ENCODE results near the gene PEPD. TPM values are rescaled to one million over a fixed set of nuclear protein-coding genes. Genes with fewer than 3 reads are reported as not detected.

Gene PEPD
- total and polyA plus RNA-seq, 2 of the 4 experiments (the other 2 are of a cell fraction) = 36.7 to 88.4 TPM

- Histone ChIP-seq H4K8ac (ENCODE audit: low read depth in 2 of 2, low read length in 2 of 2) (no peak overlapping the region), H2BK120ac (ENCODE audit: low read depth, low read length) (no peak overlapping the region), H3K4me2 (ENCODE audit: low read depth, low read length) (no peak overlapping the region), H3K4me1 (ENCODE audit: control insufficient read depth, insufficient read depth, low read length) (no peaks in the 10 kb centered on the region), H2BK20ac (ENCODE audit: low read depth, low read length) (no peak overlapping the region), H2AFZ (replicated peaks; ENCODE audit: low read length, poor library complexity) (no peak overlapping the region), H3K23ac (ENCODE audit: low read depth, low read length) (no peak overlapping the region), H2AK9ac (replicated peaks; ENCODE audit: low read depth, low read length, poor library complexity) (no peak overlapping the region), H2BK5ac (ENCODE audit: low read depth, low read length, poor library complexity, severe bottlenecking) (no peak overlapping the region), H3K27ac (ENCODE audit: insufficient read depth, low read length) (no peak overlapping the region), H3K27me3 (ENCODE audit: control insufficient read depth, insufficient read depth, low read length) (no peaks in the 10 kb centered on the region), H4K5ac (ENCODE audit: low read depth, low read length) (no peak overlapping the region), H2BK15ac (ENCODE audit: low read depth, low read length) (no peak overlapping the region), H3K9ac (ENCODE audit: low read depth, low read length) (no peak overlapping the region), H4K91ac (ENCODE audit: insufficient read depth, low read depth, low read length) (no peak overlapping the region), H3K4ac (ENCODE audit: low read depth, low read length) (no peak overlapping the region), H3K9me3 (ENCODE audit: control insufficient read depth, insufficient read depth, low read length) (no peaks in the 10 kb centered on the region), H3K56ac (ENCODE audit: extremely low read depth, insufficient read depth, low read length) (no peak overlapping the region; the same call in 1 of the 2 replicates), H3K9me1 (ENCODE audit: insufficient read depth, low read length) (peaks cover 14% of the 10 kb centered on the region; the same call in 1 of the 2 replicates), H3K14ac (replicated peaks; ENCODE audit: low read depth, low read length) (no peak overlapping the region; the same call in 1 of the 2 replicates), H3K18ac (ENCODE audit: low read depth, low read length) (no peak overlapping the region), H4K20me1 (ENCODE audit: insufficient read depth, low read length) (peaks cover 8% of the 10 kb centered on the region), H3K79me1 (ENCODE audit: low read depth in 1 of 2, low read length in 2 of 2) (peaks cover 6 to 25% of the 10 kb centered on the region in 2 experiments; a peak in 3 of 4 replicates), H3K4me3 (ENCODE audit: insufficient read depth, low read depth, low read length) (no peak overlapping the region), H2AK5ac (ENCODE audit: low read depth, low read length) (no peak overlapping the region), H3K36me3 (ENCODE audit: control insufficient read depth, insufficient read depth, low read length) (peaks cover 5% of the 10 kb centered on the region)
- TF ChIP-seq MXI1 (IDR thresholded peaks at IDR 0.05; ENCODE audit: borderline replicate concordance, low read depth, low read length) (no peak), RCOR1 (IDR thresholded peaks at IDR 0.05; ENCODE audit: insufficient replicate concordance, low read length) (no peak), BHLHE40 (IDR thresholded peaks at IDR 0.05; ENCODE audit: low read depth, low read length) (no peak), CHD1 (IDR thresholded peaks at IDR 0.05; ENCODE audit: low read depth, low read length) (no peak), MAZ (IDR thresholded peaks at IDR 0.05; ENCODE audit: borderline replicate concordance, low read depth, low read length) (no peak), SMC3 (IDR thresholded peaks at IDR 0.05; ENCODE audit: low read depth, low read length) (no peak), FOS (IDR thresholded peaks at IDR 0.05; ENCODE audit: low read depth, low read length) (no peak), USF2 (IDR thresholded peaks at IDR 0.05; ENCODE audit: low read depth, low read length) (no peak), POLR2A (IDR thresholded peaks at IDR 0.05; ENCODE audit: low read depth, low read length) (no peak), ELK1 (IDR thresholded peaks at IDR 0.05; ENCODE audit: borderline replicate concordance, low read depth, low read length) (no peak), RAD21 (IDR thresholded peaks at IDR 0.05; ENCODE audit: low read length) (no peak), NFE2L2 (IDR thresholded peaks at IDR 0.05; ENCODE audit: low read depth, low read length) (no peak), RFX5 (IDR thresholded peaks at IDR 0.05; ENCODE audit: low read depth, low read length) (no peak), CEBPB (IDR thresholded peaks at IDR 0.05; ENCODE audit: low read depth, low read length) (no peak), MAFK (IDR thresholded peaks at IDR 0.05; ENCODE audit: low read depth, low read length) (no peak)
- TF ChIP-seq, protein P1, sequence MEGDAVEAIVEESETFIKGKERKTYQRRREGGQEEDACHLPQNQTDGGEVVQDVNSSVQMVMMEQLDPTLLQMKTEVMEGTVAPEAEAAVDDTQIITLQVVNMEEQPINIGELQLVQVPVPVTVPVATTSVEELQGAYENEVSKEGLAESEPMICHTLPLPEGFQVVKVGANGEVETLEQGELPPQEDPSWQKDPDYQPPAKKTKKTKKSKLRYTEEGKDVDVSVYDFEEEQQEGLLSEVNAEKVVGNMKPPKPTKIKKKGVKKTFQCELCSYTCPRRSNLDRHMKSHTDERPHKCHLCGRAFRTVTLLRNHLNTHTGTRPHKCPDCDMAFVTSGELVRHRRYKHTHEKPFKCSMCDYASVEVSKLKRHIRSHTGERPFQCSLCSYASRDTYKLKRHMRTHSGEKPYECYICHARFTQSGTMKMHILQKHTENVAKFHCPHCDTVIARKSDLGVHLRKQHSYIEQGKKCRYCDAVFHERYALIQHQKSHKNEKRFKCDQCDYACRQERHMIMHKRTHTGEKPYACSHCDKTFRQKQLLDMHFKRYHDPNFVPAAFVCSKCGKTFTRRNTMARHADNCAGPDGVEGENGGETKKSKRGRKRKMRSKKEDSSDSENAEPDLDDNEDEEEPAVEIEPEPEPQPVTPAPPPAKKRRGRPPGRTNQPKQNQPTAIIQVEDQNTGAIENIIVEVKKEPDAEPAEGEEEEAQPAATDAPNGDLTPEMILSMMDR (conservative IDR thresholded peaks at IDR 0.05; ENCODE audit: low read depth, low read length) = no peak
- ChIA-PET CTCF (no interaction called here), POLR2A (ENCODE audit: unreplicated experiment) (no interaction called here)
- BruUV-seq (replicated peaks) = no TSS peak
- no peak for DNase-seq
- dilution Hi-C loops (cut with HindIII; ENCODE audit: low sequenced_read_pairs, unreplicated experiment) = no loop called here
- in situ Hi-C loops (cut with MboI; ENCODE audit: low sequenced_read_pairs) = no loop called here
- intact Hi-C loops (cut with micrococcal nuclease) = no loop called here
- WGBS, 2 experiments (ENCODE audit: extremely low coverage in 2 of 2, insufficient read length in 1 of 2) = 96% methylated on average over 3 of the region's 12 CpGs; no CpG with 5 or more reads in 1 of the 2 experiments
- no peak for ATAC-seq (ENCODE audit: low read depth)
These were observed 13.2 kb downstream of the PEPD start for GRCh38 chr19:33508431-33508830.
